ENCODE data around the gene BRIX1.

Gene BRIX1

DNA sequence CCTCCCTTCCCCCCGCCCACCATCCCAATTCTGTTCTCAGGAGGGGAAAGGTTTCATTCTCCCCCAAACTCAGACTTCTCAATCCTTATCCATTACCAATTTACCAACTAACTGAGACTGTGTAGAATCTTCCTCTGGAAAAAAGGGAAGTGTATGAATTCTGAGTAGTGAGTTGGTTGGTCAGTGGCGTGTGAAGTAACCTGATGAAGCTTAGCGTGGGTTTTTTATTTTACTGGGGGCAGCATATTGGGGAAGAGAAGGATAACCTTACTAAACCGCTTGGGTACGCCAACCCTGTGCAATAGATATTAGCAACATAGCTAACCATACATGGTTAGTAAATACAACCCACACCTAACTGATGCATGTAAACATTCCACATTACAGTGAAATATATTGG, 12.8 kb downstream of the BRIX1 start:
- no peak for TF ChIP-seq CTCF (IDR thresholded peaks at IDR 0.05)

- no peak for TF ChIP-seq CTCF (IDR thresholded peaks at IDR 0.05)
Observed at GRCh38 chr5:34929134-34929719, 13.7 kb downstream of the BRIX1 start, which contains the start of gene DNAJC21. TSS of gene DNAJC21 (plus strand) at chr5:34929559. CDS start at chr5:34929820, 261 bp downstream.

GRCh38 chr5:34929720-34930461, 14.4 kb downstream of the BRIX1 start:
- TF ChIP-seq CTCF (IDR thresholded peaks at IDR 0.05) = no peak

- no peak for TF ChIP-seq CTCF (IDR thresholded peaks at IDR 0.05)
Observed at GRCh38 chr5:34930462-34930844, 14.9 kb downstream of the BRIX1 start.

GRCh38 chr5:34930870-34931269, 15.4 kb downstream of the BRIX1 start:
- no peak for TF ChIP-seq CTCF (IDR thresholded peaks at IDR 0.05)

- TF ChIP-seq CTCF (IDR thresholded peaks at IDR 0.05) = no peak
Observed at GRCh38 chr5:34932947-34933346, 17.4 kb downstream of the BRIX1 start.

GRCh38 chr5:34941936-34942335, 26.4 kb downstream of the BRIX1 start:
- TF ChIP-seq CTCF (IDR thresholded peaks at IDR 0.05) = no peak
